WTC11 (cell line): ENCODE measurements around the gene MGAT3. TPM values are rescaled to one million over a fixed set of nuclear protein-coding genes. Genes with fewer than 3 reads are reported as not detected.

Experiments
- ATAC-seq: fragments of 200-7000 bp; cut with Tn5 transposase; 2 replicates; pipeline ENCODE4 v1.10.0; 2021; ENCODE audit warnings: mild to moderate bottlenecking, moderate library complexity
- Bru-seq: library from RNA; stranded (reverse); fragments of 400-500 nt; gene quantifications from one replicate; lab custom pipeline; 2021; lab: Mats Ljungman, UMichigan
- CTCF ChIA-PET: fragments of 300-600 bp; sonication (Branson Sonifier 250); formaldehyde crosslinking; loops from one replicate; lab custom pipeline; 2021; ENCODE audit warnings: antibody characterized with exemption; lab: Charles Lee
- POLR2A ChIA-PET: fragments of 350-600 bp; sonication (Branson Sonifier 250); formaldehyde crosslinking; loops from one replicate; lab custom pipeline; 2021; ENCODE audit warnings: antibody characterized with exemption; lab: Charles Lee
- DNase-seq: peaks from one replicate; pipeline ENCODE4 v3.0.0; 2021; ENCODE audit warnings: low spot score
- H3K27ac Mint-ChIP-seq: 2 replicates; pipeline ENCODE4 v1.8.0; 2021; ENCODE audit warnings: mixed read lengths
- H3K27me3 Mint-ChIP-seq: 2 replicates; pipeline ENCODE4 v1.8.0; 2021; ENCODE audit warnings: low read depth, mild to moderate bottlenecking, moderate library complexity, mixed read lengths
- H3K36me3 Mint-ChIP-seq: 2 replicates; pipeline ENCODE4 v1.8.0; 2021; ENCODE audit warnings: mixed read lengths
- H3K4me1 Mint-ChIP-seq: 2 replicates; pipeline ENCODE4 v1.8.0; 2022; ENCODE audit warnings: mixed read lengths
- H3K4me3 Mint-ChIP-seq: 2 replicates; pipeline ENCODE4 v1.8.0; 2021; ENCODE audit warnings: mild to moderate bottlenecking, moderate library complexity, mixed read lengths
- H3K9me3 Mint-ChIP-seq: 2 replicates; pipeline ENCODE4 v1.8.0; 2021; ENCODE audit warnings: mixed read lengths
- ATF1 ChIP-seq: sonication (generic); formaldehyde crosslinking; IDR thresholded peaks from 2 replicates; pipeline ENCODE4 v1.8.1; 2023; ENCODE audit warnings: mild to moderate bottlenecking, moderate library complexity, missing genetic modification reagents
- CBFB ChIP-seq: sonication (generic); formaldehyde crosslinking; IDR thresholded peaks from 2 replicates; pipeline ENCODE4 v1.8.1; 2022; ENCODE audit warnings: mild to moderate bottlenecking, low read depth, missing genetic modification reagents
- ETV6 ChIP-seq: sonication (generic); formaldehyde crosslinking; IDR thresholded peaks from 2 replicates; pipeline ENCODE4 v1.8.1; 2022; ENCODE audit warnings: mild to moderate bottlenecking, missing genetic modification reagents
- FOXK1 ChIP-seq: sonication (generic); formaldehyde crosslinking; IDR thresholded peaks from 2 replicates; pipeline ENCODE4 v1.8.0; 2022; ENCODE audit warnings: mild to moderate bottlenecking, moderate library complexity, missing genetic modification reagents
- HMGXB4 ChIP-seq: sonication (generic); formaldehyde crosslinking; IDR thresholded peaks from 2 replicates; pipeline ENCODE4 v1.8.1; 2023; ENCODE audit warnings: mild to moderate bottlenecking, moderate library complexity, missing genetic modification reagents
- MYBL2 ChIP-seq: sonication (generic); formaldehyde crosslinking; IDR thresholded peaks from 2 replicates; pipeline ENCODE4 v1.8.1; 2023; ENCODE audit warnings: mild to moderate bottlenecking, moderate library complexity, missing genetic modification reagents
- NR3C1 ChIP-seq: sonication (generic); formaldehyde crosslinking; conservative IDR thresholded peaks from 2 replicates; pipeline ENCODE4 v1.8.1; 2023; ENCODE audit warnings: low read depth, mild to moderate bottlenecking, missing genetic modification reagents
- RELA ChIP-seq: sonication (generic); formaldehyde crosslinking; IDR thresholded peaks from 2 replicates; pipeline ENCODE4 v1.8.1; 2022; ENCODE audit warnings: missing genetic modification reagents, mild to moderate bottlenecking, borderline replicate concordance
- ZBTB43 ChIP-seq: sonication (generic); formaldehyde crosslinking; IDR thresholded peaks from 2 replicates; pipeline ENCODE4 v1.8.1; 2023; ENCODE audit warnings: mild to moderate bottlenecking, missing genetic modification reagents
- ZNF263 ChIP-seq: sonication (generic); formaldehyde crosslinking; IDR thresholded peaks from 2 replicates; pipeline ENCODE4 v1.8.1; 2022; ENCODE audit warnings: low read depth, mild to moderate bottlenecking, moderate library complexity, missing genetic modification reagents
- ZNF396 ChIP-seq: fragments of 250-450 bp; sonication (Bioruptor Pico); IDR thresholded peaks from 2 replicates; pipeline ENCODE4 v1.8.0; 2021; ENCODE audit warnings: mild to moderate bottlenecking, moderate library complexity, borderline replicate concordance
- ZNF423 ChIP-seq: fragments of 250-450 bp; sonication (Bioruptor Pico); IDR thresholded peaks from 2 replicates; pipeline ENCODE4 v2.1.2; 2022; ENCODE audit warnings: mild to moderate bottlenecking, moderate library complexity
- ZNF671 ChIP-seq: fragments of 250-450 bp; sonication (Bioruptor Pico); IDR thresholded peaks from 2 replicates; pipeline ENCODE4 v1.8.0; 2021; ENCODE audit warnings: mild to moderate bottlenecking
- long read RNA-seq, 3 experiments: library from RNA in 1 of 3; library from capped mRNA in 1 of 3; library from polyadenylated mRNA in 1 of 3; unstranded in 2 of 3; stranded (forward) in 1 of 3; transcript quantifications; one replicate each; pipeline ENCODE4 v2.0.0, GENCODE V29; 2021
- total RNA-seq: library from RNA; stranded (reverse); gene quantifications from 3 replicates; pipeline ENCODE4 v1.2.3, GENCODE V29; 2021
- TF ChIP-seq, protein P1 (sequence below): sonication (generic); formaldehyde crosslinking; IDR thresholded peaks from 2 replicates; pipeline ENCODE4 v1.8.0; 2022; ENCODE audit warnings: mild to moderate bottlenecking, missing genetic modification reagents
- TF ChIP-seq, protein P2 (sequence below): sonication (generic); formaldehyde crosslinking; IDR thresholded peaks from 2 replicates; pipeline ENCODE4 v1.8.0; 2022; ENCODE audit warnings: missing genetic modification reagents
- TF ChIP-seq, protein P3 (sequence below): fragments of 200-600 bp; IDR thresholded peaks from 2 replicates; pipeline ENCODE4 v1.8.0; 2022; ENCODE audit warnings: antibody characterized with exemption
- TF ChIP-seq, protein P4 (sequence below): sonication (generic); formaldehyde crosslinking; IDR thresholded peaks from 2 replicates; pipeline ENCODE4 v1.8.1; 2022; ENCODE audit warnings: mild to moderate bottlenecking, missing genetic modification reagents, moderate library complexity, borderline replicate concordance

Gene MGAT3
- 10.3 to 11.4 TPM (median 11.4 TPM) in 3 replicates for total RNA-seq
- percentile 48 among the genes with signal in this experiment for Bru-seq, nascent RNA
- long read RNA-seq, experiment 1, full-length matches to known transcripts: 4 of 23 reads
- long read RNA-seq, experiment 1, partial matches to known transcripts: 18 of 23 reads
- long read RNA-seq, experiment 1, other reads (novel, unspliced or antisense): 1 of 23 reads
- long read RNA-seq, experiment 2, full-length matches to known transcripts: 2 of 16 reads
- long read RNA-seq, experiment 2, partial matches to known transcripts: 14 of 16 reads
- long read RNA-seq, experiment 2, other reads (novel, unspliced or antisense): 0 of 16 reads
- long read RNA-seq, experiment 3, partial matches to known transcripts: 0 of 1 reads
- long read RNA-seq, experiment 3, other reads (novel, unspliced or antisense): 1 of 1 reads

- H3K36me3 Mint-ChIP-seq: no peaks in the 10 kb centered on the region
- ChIA-PET POLR2A (no interaction called here), CTCF (no interaction called here)
- DNase-seq: no peak
- H3K27me3 Mint-ChIP-seq: peaks cover 50% of the 10 kb centered on the region
- H3K27ac Mint-ChIP-seq: no peak within 1 kb of the TSS
- peak within 1 kb of the TSS; percentile 74 for H3K4me3 Mint-ChIP-seq
- no peak; the same call in 1 of the 2 replicates for ATAC-seq
- H3K9me3 Mint-ChIP-seq: no peaks in the 10 kb centered on the region
- peaks cover 34% of the 10 kb centered on the region for H3K4me1 Mint-ChIP-seq
- peak; percentile 98 for TF ChIP-seq ZBTB43
- TF ChIP-seq FOXK1: peak; percentile 34; the same call in 1 of the 2 replicates
- TF ChIP-seq ATF1 (CRISPR knock-in tag): no peak
- TF ChIP-seq, protein P1, sequence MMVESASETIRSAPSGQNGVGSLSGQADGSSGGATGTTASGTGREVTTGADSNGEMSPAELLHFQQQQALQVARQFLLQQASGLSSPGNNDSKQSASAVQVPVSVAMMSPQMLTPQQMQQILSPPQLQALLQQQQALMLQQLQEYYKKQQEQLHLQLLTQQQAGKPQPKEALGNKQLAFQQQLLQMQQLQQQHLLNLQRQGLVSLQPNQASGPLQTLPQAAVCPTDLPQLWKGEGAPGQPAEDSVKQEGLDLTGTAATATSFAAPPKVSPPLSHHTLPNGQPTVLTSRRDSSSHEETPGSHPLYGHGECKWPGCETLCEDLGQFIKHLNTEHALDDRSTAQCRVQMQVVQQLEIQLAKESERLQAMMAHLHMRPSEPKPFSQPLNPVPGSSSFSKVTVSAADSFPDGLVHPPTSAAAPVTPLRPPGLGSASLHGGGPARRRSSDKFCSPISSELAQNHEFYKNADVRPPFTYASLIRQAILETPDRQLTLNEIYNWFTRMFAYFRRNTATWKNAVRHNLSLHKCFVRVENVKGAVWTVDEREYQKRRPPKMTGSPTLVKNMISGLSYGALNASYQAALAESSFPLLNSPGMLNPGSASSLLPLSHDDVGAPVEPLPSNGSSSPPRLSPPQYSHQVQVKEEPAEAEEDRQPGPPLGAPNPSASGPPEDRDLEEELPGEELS (CRISPR knock-in tag): peak; percentile 63; the same call in 1 of the 2 replicates
- TF ChIP-seq ZNF396: no peak
- TF ChIP-seq, protein P2, sequence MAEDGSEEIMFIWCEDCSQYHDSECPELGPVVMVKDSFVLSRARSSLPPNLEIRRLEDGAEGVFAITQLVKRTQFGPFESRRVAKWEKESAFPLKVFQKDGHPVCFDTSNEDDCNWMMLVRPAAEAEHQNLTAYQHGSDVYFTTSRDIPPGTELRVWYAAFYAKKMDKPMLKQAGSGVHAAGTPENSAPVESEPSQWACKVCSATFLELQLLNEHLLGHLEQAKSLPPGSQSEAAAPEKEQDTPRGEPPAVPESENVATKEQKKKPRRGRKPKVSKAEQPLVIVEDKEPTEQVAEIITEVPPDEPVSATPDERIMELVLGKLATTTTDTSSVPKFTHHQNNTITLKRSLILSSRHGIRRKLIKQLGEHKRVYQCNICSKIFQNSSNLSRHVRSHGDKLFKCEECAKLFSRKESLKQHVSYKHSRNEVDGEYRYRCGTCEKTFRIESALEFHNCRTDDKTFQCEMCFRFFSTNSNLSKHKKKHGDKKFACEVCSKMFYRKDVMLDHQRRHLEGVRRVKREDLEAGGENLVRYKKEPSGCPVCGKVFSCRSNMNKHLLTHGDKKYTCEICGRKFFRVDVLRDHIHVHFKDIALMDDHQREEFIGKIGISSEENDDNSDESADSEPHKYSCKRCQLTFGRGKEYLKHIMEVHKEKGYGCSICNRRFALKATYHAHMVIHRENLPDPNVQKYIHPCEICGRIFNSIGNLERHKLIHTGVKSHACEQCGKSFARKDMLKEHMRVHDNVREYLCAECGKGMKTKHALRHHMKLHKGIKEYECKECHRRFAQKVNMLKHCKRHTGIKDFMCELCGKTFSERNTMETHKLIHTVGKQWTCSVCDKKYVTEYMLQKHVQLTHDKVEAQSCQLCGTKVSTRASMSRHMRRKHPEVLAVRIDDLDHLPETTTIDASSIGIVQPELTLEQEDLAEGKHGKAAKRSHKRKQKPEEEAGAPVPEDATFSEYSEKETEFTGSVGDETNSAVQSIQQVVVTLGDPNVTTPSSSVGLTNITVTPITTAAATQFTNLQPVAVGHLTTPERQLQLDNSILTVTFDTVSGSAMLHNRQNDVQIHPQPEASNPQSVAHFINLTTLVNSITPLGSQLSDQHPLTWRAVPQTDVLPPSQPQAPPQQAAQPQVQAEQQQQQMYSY (CRISPR knock-in tag): peak; percentile 50; the same call in 1 of the 2 replicates
- TF ChIP-seq ETV6 (CRISPR knock-in tag): no peak
- TF ChIP-seq, all 79 proteins: peak for 4
Observed at GRCh38 chr22:39456522-39457197, at the start of gene MGAT3. Gene MGAT3, plus strand, starts transcription at chr22:39457012. Its CDS starts 30,336 bp downstream, at chr22:39487348.

- no peak overlapping the region for H3K4me3 Mint-ChIP-seq
- POLR2A ChIA-PET: no interaction called here
- CTCF ChIA-PET: no interaction called here
Observed at GRCh38 chr22:39408173-39408572, 48.6 kb upstream of the MGAT3 start.

More at GRCh38 chr22:39408173-39408572, 48.6 kb upstream of the MGAT3 start:
- H3K27me3 Mint-ChIP-seq: no peaks in the 10 kb centered on the region
- TF ChIP-seq ZNF423 (CRISPR knock-in tag) (no peak), CBFB (CRISPR knock-in tag) (no peak), ZNF263 (CRISPR knock-in tag) (no peak), HMGXB4 (no peak), ZNF671 (CRISPR knock-in tag) (no peak), FOXK1 (no peak), RELA (CRISPR knock-in tag) (no peak), MYBL2 (no peak), NR3C1 (CRISPR knock-in tag) (no peak)
- TF ChIP-seq, protein P3, sequence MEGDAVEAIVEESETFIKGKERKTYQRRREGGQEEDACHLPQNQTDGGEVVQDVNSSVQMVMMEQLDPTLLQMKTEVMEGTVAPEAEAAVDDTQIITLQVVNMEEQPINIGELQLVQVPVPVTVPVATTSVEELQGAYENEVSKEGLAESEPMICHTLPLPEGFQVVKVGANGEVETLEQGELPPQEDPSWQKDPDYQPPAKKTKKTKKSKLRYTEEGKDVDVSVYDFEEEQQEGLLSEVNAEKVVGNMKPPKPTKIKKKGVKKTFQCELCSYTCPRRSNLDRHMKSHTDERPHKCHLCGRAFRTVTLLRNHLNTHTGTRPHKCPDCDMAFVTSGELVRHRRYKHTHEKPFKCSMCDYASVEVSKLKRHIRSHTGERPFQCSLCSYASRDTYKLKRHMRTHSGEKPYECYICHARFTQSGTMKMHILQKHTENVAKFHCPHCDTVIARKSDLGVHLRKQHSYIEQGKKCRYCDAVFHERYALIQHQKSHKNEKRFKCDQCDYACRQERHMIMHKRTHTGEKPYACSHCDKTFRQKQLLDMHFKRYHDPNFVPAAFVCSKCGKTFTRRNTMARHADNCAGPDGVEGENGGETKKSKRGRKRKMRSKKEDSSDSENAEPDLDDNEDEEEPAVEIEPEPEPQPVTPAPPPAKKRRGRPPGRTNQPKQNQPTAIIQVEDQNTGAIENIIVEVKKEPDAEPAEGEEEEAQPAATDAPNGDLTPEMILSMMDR: no peak
- TF ChIP-seq, protein P4, sequence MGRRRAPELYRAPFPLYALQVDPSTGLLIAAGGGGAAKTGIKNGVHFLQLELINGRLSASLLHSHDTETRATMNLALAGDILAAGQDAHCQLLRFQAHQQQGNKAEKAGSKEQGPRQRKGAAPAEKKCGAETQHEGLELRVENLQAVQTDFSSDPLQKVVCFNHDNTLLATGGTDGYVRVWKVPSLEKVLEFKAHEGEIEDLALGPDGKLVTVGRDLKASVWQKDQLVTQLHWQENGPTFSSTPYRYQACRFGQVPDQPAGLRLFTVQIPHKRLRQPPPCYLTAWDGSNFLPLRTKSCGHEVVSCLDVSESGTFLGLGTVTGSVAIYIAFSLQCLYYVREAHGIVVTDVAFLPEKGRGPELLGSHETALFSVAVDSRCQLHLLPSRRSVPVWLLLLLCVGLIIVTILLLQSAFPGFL: no peak
- TF ChIP-seq, all 79 proteins: peak for 0
- Mint-ChIP-seq H3K4me1 (no peaks in the 10 kb centered on the region), H3K27ac (no peak overlapping the region), H3K36me3 (peaks cover 8% of the 10 kb centered on the region), H3K9me3 (no peaks in the 10 kb centered on the region)
- ATAC-seq (no peak), DNase-seq (no peak)
